Stimulated activated CD8-positive, alpha-beta memory T cell treated with anti-CD3 and anti-CD28 coated beads, Interleukin-12 subunit alpha, Interleukin-12 subunit beta, amount 100 ng/mL, for 1 hour (primary cell): Measurements from ENCODE around the gene IL21.
"Not testable (repeated sequence)": the region's sequence is repeated elsewhere in the genome, so short reads cannot be mapped to it uniquely, and the experiment has no call there.

ENCODE experiments used
- DNase-seq: peaks from one replicate; pipeline ENCODE4 v3.0.0-alpha.2; 2020; ENCODE audit warnings: low read depth

Gene IL21

GRCh38 chr4:122577808-122578781, 42.8 kb downstream of the IL21 start:
- peak; percentile 38 for DNase-seq

GRCh38 chr4:122577189-122577553, 43.7 kb downstream of the IL21 start:
- no peak for DNase-seq

GRCh38 chr4:122576261-122577188, 44.3 kb downstream of the IL21 start:
- peak; percentile 8 for DNase-seq

GRCh38 chr4:122574347-122574746, 46.5 kb downstream of the IL21 start:
- not testable (repeated sequence) for DNase-seq

- DNase-seq: no peak
These were observed 58.4 kb downstream of the IL21 start for GRCh38 chr4:122562449-122562848.
